IMR-90 (cell line): ENCODE data around the gene SRCAP. TPM values are rescaled to one million over a fixed set of nuclear protein-coding genes. Genes with fewer than 3 reads are reported as not detected.

Experiments used
- ATAC-seq: fragments of 200-7000 bp; cut with Tn5 transposase; 2 replicates; pipeline ENCODE4 v1.9.1; 2020; ENCODE audit warnings: low read depth, mild to moderate bottlenecking, moderate library complexity
- BruUV-seq: library from RNA; stranded (reverse); fragments of 400-500 nt; replicated peaks from 2 replicates; lab custom pipeline; 2021; lab: Mats Ljungman, UMichigan
- CTCF ChIA-PET: fragments of 300-600 bp; formaldehyde crosslinking; extraction: SDS; loops from one replicate; lab custom pipeline; 2021; ENCODE audit warnings: antibody characterized with exemption; lab: Yijun Ruan, JAX
- POLR2A ChIA-PET: fragments of 300-600 bp; sonication (Branson Sonifier 250); formaldehyde crosslinking; loops from one replicate; lab custom pipeline; 2022; ENCODE audit warnings: antibody characterized with exemption; ENCODE audit not compliant: unreplicated experiment; lab: Charles Lee
- DNase-seq: peaks from one replicate; pipeline ENCODE4 v3.0.0; 2013
- H2AFZ ChIP-seq: replicated peaks from 2 replicates; pipeline ENCODE3; 2013; ENCODE audit warnings: low read length, mild to moderate bottlenecking; ENCODE audit not compliant: poor library complexity
- H2AK5ac ChIP-seq: 2 replicates; pipeline ENCODE4 v1.6.1; 2013; ENCODE audit warnings: low read depth, low read length, inconsistent platforms
- H2AK9ac ChIP-seq: replicated peaks from 2 replicates; pipeline ENCODE3; 2013; ENCODE audit warnings: mild to moderate bottlenecking, low read depth, low read length, moderate library complexity; ENCODE audit not compliant: poor library complexity
- H2BK120ac ChIP-seq: 2 replicates; pipeline ENCODE4 v1.6.1; 2013; ENCODE audit warnings: low read depth, low read length, inconsistent platforms
- H2BK15ac ChIP-seq: 3 replicates; pipeline ENCODE4 v1.6.1; 2013; ENCODE audit warnings: low read depth, low read length, inconsistent platforms
- H2BK20ac ChIP-seq: 2 replicates; pipeline ENCODE4 v1.6.1; 2013; ENCODE audit warnings: low read depth, mild to moderate bottlenecking, inconsistent platforms, low read length, moderate library complexity
- H2BK5ac ChIP-seq: 2 replicates; pipeline ENCODE4 v1.6.1; 2013; ENCODE audit warnings: mild to moderate bottlenecking, low read depth, low read length, inconsistent platforms; ENCODE audit not compliant: poor library complexity, severe bottlenecking
- H3K14ac ChIP-seq: replicated peaks from 2 replicates; pipeline ENCODE4 v1.6.1; 2013; ENCODE audit warnings: low read depth, low read length, inconsistent platforms
- H3K18ac ChIP-seq: 2 replicates; pipeline ENCODE4 v1.6.1; 2013; ENCODE audit warnings: low read depth, low read length, control low read depth
- H3K23ac ChIP-seq: 2 replicates; pipeline ENCODE4 v1.6.1; 2013; ENCODE audit warnings: low read depth, low read length, inconsistent platforms
- H3K27ac ChIP-seq: 2 replicates; pipeline ENCODE4 v1.5.1; 2013; ENCODE audit warnings: mild to moderate bottlenecking, control low read depth, low read length; ENCODE audit not compliant: insufficient read depth
- H3K27me3 ChIP-seq: 2 replicates; pipeline ENCODE4 v1.6.1; 2013; ENCODE audit warnings: low read length; ENCODE audit not compliant: control insufficient read depth, insufficient read depth
- H3K36me3 ChIP-seq: 2 replicates; pipeline ENCODE4 v1.6.1; 2013; ENCODE audit warnings: low read length, mixed read lengths; ENCODE audit not compliant: control insufficient read depth, insufficient read depth
- H3K4ac ChIP-seq: 2 replicates; pipeline ENCODE4 v1.6.1; 2013; ENCODE audit warnings: low read depth, low read length, inconsistent platforms
- H3K4me1 ChIP-seq: 2 replicates; pipeline ENCODE4 v1.6.1; 2013; ENCODE audit warnings: low read length, mixed read lengths; ENCODE audit not compliant: control insufficient read depth, insufficient read depth
- H3K4me2 ChIP-seq: 2 replicates; pipeline ENCODE4 v1.6.1; 2013; ENCODE audit warnings: low read depth, mild to moderate bottlenecking, control low read depth, low read length, moderate library complexity
- H3K4me3 ChIP-seq: 2 replicates; pipeline ENCODE4 v1.5.1; 2013; ENCODE audit warnings: low read depth, mild to moderate bottlenecking, control low read depth, low read length, moderate library complexity; ENCODE audit not compliant: insufficient read depth
- H3K56ac ChIP-seq: 2 replicates; pipeline ENCODE4 v1.6.1; 2013; ENCODE audit warnings: low read length, inconsistent platforms; ENCODE audit not compliant: insufficient read depth; ENCODE audit errors: extremely low read depth
- H3K79me1 ChIP-seq, 2 experiments: 2 replicates each; pipeline ENCODE4 v1.6.1; 2013; ENCODE audit warnings: low read length in 2 of 2, inconsistent platforms in 1 of 2, low read depth in 1 of 2
- H3K9ac ChIP-seq: 2 replicates; pipeline ENCODE4 v1.6.1; 2013; ENCODE audit warnings: low read depth, low read length, control low read depth
- H3K9me1 ChIP-seq: 2 replicates; pipeline ENCODE4 v1.6.1; 2013; ENCODE audit warnings: low read length, inconsistent platforms; ENCODE audit not compliant: insufficient read depth
- H3K9me3 ChIP-seq: 2 replicates; pipeline ENCODE4 v1.6.1; 2013; ENCODE audit warnings: low read length; ENCODE audit not compliant: control insufficient read depth, insufficient read depth
- H4K20me1 ChIP-seq: 2 replicates; pipeline ENCODE4 v1.6.1; 2013; ENCODE audit warnings: low read length, inconsistent platforms; ENCODE audit not compliant: insufficient read depth
- H4K5ac ChIP-seq: 2 replicates; pipeline ENCODE4 v1.6.1; 2013; ENCODE audit warnings: mild to moderate bottlenecking, low read depth, low read length, control low read depth
- H4K8ac ChIP-seq, 2 experiments: 2 replicates each; pipeline ENCODE4 v1.6.1; 2013; ENCODE audit warnings: low read depth in 2 of 2, low read length in 2 of 2, control low read depth in 1 of 2, inconsistent platforms in 1 of 2
- H4K91ac ChIP-seq: 2 replicates; pipeline ENCODE4 v1.6.1; 2013; ENCODE audit warnings: low read depth, low read length, inconsistent platforms; ENCODE audit not compliant: insufficient read depth
- BHLHE40 ChIP-seq: fragments of 150-350 bp; IDR thresholded peaks from 2 replicates; pipeline ENCODE4 v1.6.1; 2016; ENCODE audit warnings: mild to moderate bottlenecking, low read depth, low read length
- CEBPB ChIP-seq: IDR thresholded peaks from 2 replicates; pipeline ENCODE4 v1.6.1; 2012; ENCODE audit warnings: low read depth, low read length, improper control_type of control experiment
- CHD1 ChIP-seq: IDR thresholded peaks from 2 replicates; pipeline ENCODE4 v1.6.1; 2012; ENCODE audit warnings: low read depth, low read length, improper control_type of control experiment
- CTCF ChIP-seq: conservative IDR thresholded peaks from 2 replicates; pipeline ENCODE4 v1.5.1; 2012; ENCODE audit warnings: mild to moderate bottlenecking, low read depth, low read length, improper control_type of control experiment
- ELK1 ChIP-seq: fragments of 150-350 bp; IDR thresholded peaks from 2 replicates; pipeline ENCODE4 v1.6.1; 2016; ENCODE audit warnings: low read depth, mild to moderate bottlenecking, low read length, moderate library complexity, borderline replicate concordance
- FOS ChIP-seq: fragments of 150-350 bp; IDR thresholded peaks from 2 replicates; pipeline ENCODE4 v1.6.1; 2016; ENCODE audit warnings: low read depth, low read length
- MAFK ChIP-seq: IDR thresholded peaks from 2 replicates; pipeline ENCODE4 v1.6.1; 2012; ENCODE audit warnings: low read depth, low read length, improper control_type of control experiment
- MAZ ChIP-seq: IDR thresholded peaks from 2 replicates; pipeline ENCODE4 v1.6.1; 2012; ENCODE audit warnings: low read depth, mild to moderate bottlenecking, low read length, improper control_type of control experiment, moderate library complexity, borderline replicate concordance
- POLR2A ChIP-seq: IDR thresholded peaks from 2 replicates; pipeline ENCODE4 v1.6.1; 2012; ENCODE audit warnings: mild to moderate bottlenecking, low read depth, low read length
- RAD21 ChIP-seq: IDR thresholded peaks from 2 replicates; pipeline ENCODE4 v1.6.1; 2012; ENCODE audit warnings: low read length, improper control_type of control experiment
- RCOR1 ChIP-seq: IDR thresholded peaks from 2 replicates; pipeline ENCODE4 v1.6.1; 2012; ENCODE audit warnings: mild to moderate bottlenecking, low read length, improper control_type of control experiment; ENCODE audit not compliant: insufficient replicate concordance
- SMC3 ChIP-seq: fragments of 150-350 bp; IDR thresholded peaks from 2 replicates; pipeline ENCODE4 v1.6.1; 2016; ENCODE audit warnings: low read depth, mild to moderate bottlenecking, antibody characterized with exemption, low read length, moderate library complexity
- WGBS, 2 experiments: methylation state at CpG; one replicate each; pipeline versions ENCODE4 v1.1.5 to v1.1.7; 2013; ENCODE audit warnings: missing lambda C conversion rate in 2 of 2; ENCODE audit not compliant: insufficient read length in 1 of 2; ENCODE audit errors: extremely low coverage in 2 of 2; 5-methylcytosine and 5-hydroxymethylcytosine counted together
- dilution Hi-C: fragments of 300-500 bp; cut with HindIII; formaldehyde crosslinking; loops from one replicate; pipeline ENCODE4 v1.14.3; 2018; ENCODE audit warnings: low sequenced_read_pairs; ENCODE audit not compliant: unreplicated experiment
- in situ Hi-C: fragments of 300-500 bp; cut with MboI; formaldehyde crosslinking; loops from 3 replicates; pipeline ENCODE4 v1.14.3; 2019; ENCODE audit warnings: low sequenced_read_pairs, inconsistent platforms, mixed read lengths
- intact Hi-C: fragments of 100-400 bp; cut with micrococcal nuclease; formaldehyde crosslinking; loops from 2 replicates; pipeline ENCODE4 v1.10.0; 2022
- polyA plus RNA-seq, 3 experiments: library from polyadenylated mRNA; depleted of rRNA; stranded (reverse); fragments of >200 nt; gene quantifications; 2 replicates each; pipeline ENCODE4 v1.2.3, GENCODE V29; 2012; ENCODE audit warnings: low replicate concordance in 1 of 3
- total RNA-seq: library from RNA; depleted of rRNA; stranded (reverse); fragments of >200 nt; gene quantifications from 2 replicates; pipeline ENCODE4 v1.2.3, GENCODE V29; 2012
- TF ChIP-seq, protein P1 (sequence below): fragments of 150-350 bp; IDR thresholded peaks from 2 replicates; pipeline ENCODE4 v1.6.1; 2017; ENCODE audit warnings: mild to moderate bottlenecking, antibody characterized with exemption, low read length, low read depth

The SRCAP gene
- total and polyA plus RNA-seq, 2 of the 4 experiments (the other 2 are of a cell fraction), result 4.5 to 8.2 TPM

- TF ChIP-seq CTCF, result no peak
- no peak for TF ChIP-seq MAZ
- TF ChIP-seq CHD1, result no peak
- no peak for TF ChIP-seq POLR2A
- no peak for TF ChIP-seq ELK1
- TF ChIP-seq FOS, result no peak
- TF ChIP-seq MAFK, result no peak
- TF ChIP-seq CEBPB, result no peak
- TF ChIP-seq, protein P1, sequence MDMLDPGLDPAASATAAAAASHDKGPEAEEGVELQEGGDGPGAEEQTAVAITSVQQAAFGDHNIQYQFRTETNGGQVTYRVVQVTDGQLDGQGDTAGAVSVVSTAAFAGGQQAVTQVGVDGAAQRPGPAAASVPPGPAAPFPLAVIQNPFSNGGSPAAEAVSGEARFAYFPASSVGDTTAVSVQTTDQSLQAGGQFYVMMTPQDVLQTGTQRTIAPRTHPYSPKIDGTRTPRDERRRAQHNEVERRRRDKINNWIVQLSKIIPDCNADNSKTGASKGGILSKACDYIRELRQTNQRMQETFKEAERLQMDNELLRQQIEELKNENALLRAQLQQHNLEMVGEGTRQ, result no peak
- no peak for TF ChIP-seq BHLHE40
- no peak for TF ChIP-seq RAD21
- TF ChIP-seq RCOR1, result no peak
- TF ChIP-seq SMC3, result no peak
- intact Hi-C loops, result no loop called here
- no TSS peak for BruUV-seq
- dilution Hi-C loops, result no loop called here
- DNase-seq (no peak), ATAC-seq (no peak)
- Histone ChIP-seq H3K14ac (no peak overlapping the region), H4K8ac (no peak overlapping the region), H4K20me1 (peaks cover 14% of the 10 kb centered on the region), H3K4ac (no peak overlapping the region), H3K9ac (no peak overlapping the region), H3K18ac (no peak overlapping the region), H3K9me3 (no peaks in the 10 kb centered on the region), H3K79me1 (peaks cover 40 to 55% of the 10 kb centered on the region in 2 experiments), H2AK9ac (no peak overlapping the region), H2BK120ac (no peak overlapping the region), H3K9me1 (no peaks in the 10 kb centered on the region), H4K91ac (no peak overlapping the region), H3K23ac (no peak overlapping the region), H2BK5ac (no peak overlapping the region), H2AK5ac (no peak overlapping the region), H3K27ac (no peak overlapping the region), H3K27me3 (no peaks in the 10 kb centered on the region), H2BK20ac (no peak overlapping the region), H3K56ac (no peak overlapping the region), H2BK15ac (no peak overlapping the region), H3K36me3 (peaks cover 72% of the 10 kb centered on the region), H3K4me2 (no peak overlapping the region), H3K4me1 (no peaks in the 10 kb centered on the region), H2AFZ (no peak overlapping the region), H3K4me3 (no peak overlapping the region), H4K5ac (no peak overlapping the region)
- no CpG with 5 or more reads among the region's 8 CpGs for WGBS, 2 experiments
- ChIA-PET POLR2A (no interaction called here), CTCF (no interaction called here)
- in situ Hi-C loops, result no loop called here
Observed at GRCh38 chr16:30721167-30721566, 22.2 kb downstream of the SRCAP start.
